Right lobe of liver (tissue), 6 donors: Measurements from ENCODE around the gene CELSR1. TPM values are rescaled to one million over a fixed set of nuclear protein-coding genes. Genes with fewer than 3 reads are reported as not detected.
"Not testable (repeated sequence)": the region's sequence is repeated elsewhere in the genome, so short reads cannot be mapped to it uniquely, and the experiment has no call there.

Experiments
- ATAC-seq, 4 donors: fragments of 200-7000 bp; cut with Tn5 transposase; one replicate each; pipeline ENCODE4 v1.9.1; 2020; ENCODE audit warnings: mild to moderate bottlenecking in 4 of 4, moderate library complexity in 4 of 4
- DNase-seq, 3 donors: peaks; one replicate each; pipeline ENCODE4 v3.0.0-alpha.2; 2020
- H3K27ac ChIP-seq, 3 donors: fragments of 200-600 bp; one replicate each; pipeline ENCODE4 v1.8.0; 2022
- H3K27me3 ChIP-seq, 2 donors: fragments of 200-600 bp; one replicate each; pipeline ENCODE4 v1.8.0; 2022
- H3K36me3 ChIP-seq, 4 donors: fragments of 200-600 bp; sonication (generic) in 1 of 4; one replicate each; pipeline versions ENCODE4 v1.5.1 to v1.8.0; 2017 to 2022; ENCODE audit warnings: control low read depth in 1 of 4
- H3K4me1 ChIP-seq, 4 donors: fragments of 200-600 bp; sonication (generic) in 1 of 4; one replicate each; pipeline versions ENCODE4 v1.5.1 to v1.8.0; 2017 to 2022; ENCODE audit warnings: control low read depth in 1 of 4
- H3K4me3 ChIP-seq, 3 donors: fragments of 200-600 bp; one replicate each; pipeline ENCODE4 v1.8.0; 2022
- H3K9me3 ChIP-seq, 4 donors: fragments of 200-600 bp; sonication (generic) in 1 of 4; one replicate each; pipeline versions ENCODE4 v1.5.1 to v1.8.0; 2017 to 2022; ENCODE audit warnings: control low read depth in 1 of 4
- CTCF ChIP-seq, 4 donors: fragments of 200-600 bp in 3 of 4; fragments of 450-650 bp in 1 of 4; IDR thresholded peaks; one replicate each; pipeline versions ENCODE4 v1.5.1 to v1.8.0; 2016 to 2022; ENCODE audit warnings: antibody characterized with exemption in 4 of 4, mild to moderate bottlenecking in 2 of 4
- POLR2A ChIP-seq: fragments of 450-650 bp; IDR thresholded peaks from one replicate; pipeline ENCODE4 v1.6.1; 2017; ENCODE audit warnings: antibody characterized with exemption, mild to moderate bottlenecking
- WGBS: methylation state at CpG from one replicate; pipeline ENCODE4 v1.1.6; 2018; ENCODE audit warnings: low coverage, low lambda C conversion rate; ENCODE audit not compliant: insufficient coverage; ENCODE audit errors: missing lambda C conversion rate; 5-methylcytosine and 5-hydroxymethylcytosine counted together
- intact Hi-C, 2 donors: fragments of 100-400 bp; cut with DNase I; formaldehyde crosslinking; loops; one replicate each; pipeline versions ENCODE4 v1.11.2 to v1.14.1; 2022
- total RNA-seq, 6 experiments: library from RNA; depleted of rRNA in 2 of 6; stranded (reverse); fragments of >200 nt in 2 of 6; fragmentation: NEBNext Ultra II Directional in 3 of 6; extraction: Animal tissue kit (Norgen Biotek cat#: 25700) in 3 of 6; gene quantifications; one replicate each; pipeline versions ENCODE4 v1.1.0 to v1.2.4, GENCODE V29; 2016 to 2023
- donor health status: DM: no; HTN: yes; CAD: no.
- donor health status: DM: no; HTN: no; CAD: no.
- donor health status: DM: no; HTN: no; CAD: no.
- donor health status: DM: no; HTN: yes; CAD: no.
- donor health status: DM: no; HTN: yes; CAD: no.

The CELSR1 gene
- total RNA-seq, 6 experiments from 2014 or later, result 2.9 to 8.2 (median 5.0) TPM

- DNase-seq, result no peak
- H3K27me3 ChIP-seq, result no peaks in the 10 kb centered on the region
- intact Hi-C loops, result no loop called here
- no peak overlapping the region for H3K27ac ChIP-seq
- no peak for ATAC-seq
- WGBS, result 41% methylated on average over 11 of the region's 17 CpGs
- TF ChIP-seq POLR2A (no peak), CTCF (IDR thresholded peaks at IDR 0.05) (no peak)
- H3K36me3 ChIP-seq, result no peaks in the 10 kb centered on the region
- H3K9me3 ChIP-seq, result no peaks in the 10 kb centered on the region
- no peak overlapping the region for H3K4me3 ChIP-seq
- no peaks in the 10 kb centered on the region for H3K4me1 ChIP-seq
Measured at GRCh38 chr22:46502440-46503175, 34.8 kb downstream of the CELSR1 start.

- intact Hi-C loops, result no loop called here
- H3K27ac ChIP-seq, result no peak overlapping the region
- no peak for DNase-seq
- no peaks in the 10 kb centered on the region for H3K27me3 ChIP-seq
- ATAC-seq, result no peak
- no peak overlapping the region for H3K4me3 ChIP-seq
- H3K4me1 ChIP-seq, result no peaks in the 10 kb centered on the region
- no peak for TF ChIP-seq CTCF (IDR thresholded peaks at IDR 0.05)
- TF ChIP-seq POLR2A, result no peak
- H3K9me3 ChIP-seq, result no peaks in the 10 kb centered on the region
- 74% methylated on average over 2 of the region's 3 CpGs for WGBS
- no peaks in the 10 kb centered on the region for H3K36me3 ChIP-seq
Measured at GRCh38 chr22:46501701-46502100, 35.7 kb downstream of the CELSR1 start.

- ATAC-seq, H3K4me1 ChIP-seq, H3K36me3 ChIP-seq, H3K27ac ChIP-seq, H3K9me3 ChIP-seq, H3K27me3 ChIP-seq, DNase-seq, intact Hi-C loops, H3K4me3 ChIP-seq: not testable (repeated sequence)
- 90% methylated on average over 10 of the region's 12 CpGs for WGBS
Measured at GRCh38 chr22:46501265-46501664, 36.2 kb downstream of the CELSR1 start.

GRCh38 chr22:46500201-46500600, 37.2 kb downstream of the CELSR1 start:
- no peaks in the 10 kb centered on the region for H3K9me3 ChIP-seq
- H3K36me3 ChIP-seq, result no peaks in the 10 kb centered on the region
- 15% methylated on average over 14 of the region's 15 CpGs for WGBS
- intact Hi-C loops, result no loop called here
- ATAC-seq (no peak), DNase-seq (no peak)
- no peak overlapping the region for H3K4me3 ChIP-seq
- H3K4me1 ChIP-seq, result no peaks in the 10 kb centered on the region
- TF ChIP-seq CTCF (IDR thresholded peaks at IDR 0.05) (no peak), POLR2A (no peak)
- no peaks in the 10 kb centered on the region for H3K27me3 ChIP-seq
- no peak overlapping the region for H3K27ac ChIP-seq

GRCh38 chr22:46499805-46500189, 37.6 kb downstream of the CELSR1 start:
- no peak overlapping the region for H3K27ac ChIP-seq
- no peak for DNase-seq
- intact Hi-C loops, result no loop called here
- ATAC-seq, result no peak
- no peak overlapping the region for H3K4me3 ChIP-seq
- H3K4me1 ChIP-seq, result no peaks in the 10 kb centered on the region
- TF ChIP-seq POLR2A, result no peak
- no peak for TF ChIP-seq CTCF (IDR thresholded peaks at IDR 0.05)
- H3K36me3 ChIP-seq, result no peaks in the 10 kb centered on the region
- 17% methylated on average over 8 of the region's 12 CpGs for WGBS
- no peaks in the 10 kb centered on the region for H3K9me3 ChIP-seq
- no peaks in the 10 kb centered on the region for H3K27me3 ChIP-seq
